ENCODE results near the gene PHACTR1. TPM values are rescaled to one million over a fixed set of nuclear protein-coding genes. Genes with fewer than 3 reads are reported as not detected.

PHACTR1 gene
- total and polyA plus RNA-seq, 2 experiments from 2014 or later, result 0.65 to 3.2 TPM

- Histone ChIP-seq H4K20me1 (ENCODE audit: insufficient read depth) (no peaks in the 10 kb centered on the region), H2AFZ (no peak overlapping the region), H3K9me2 (ENCODE audit: insufficient read depth) (no peaks in the 10 kb centered on the region), H3K4me1 (ENCODE audit: insufficient read depth) (no peaks in the 10 kb centered on the region), H3K27me3 (replicated peaks; ENCODE audit: insufficient read depth) (0 out of 2 replicates have a peak, but pooled peaks cover 4% of the 10 kb centered on the region), H3F3A (ENCODE audit: insufficient read depth) (no peaks in the 10 kb centered on the region), H3K4me3 (no peak overlapping the region), H3K79me2 (ENCODE audit: insufficient read depth) (no peaks in the 10 kb centered on the region), H3K4me2 (ENCODE audit: unreplicated experiment) (no peak overlapping the region), H3K9me3 (ENCODE audit: low read depth) (no peaks in the 10 kb centered on the region), H3K36me3 (ENCODE audit: low read depth) (no peaks in the 10 kb centered on the region), H3K9ac (no peak overlapping the region), H3K27ac (no peak overlapping the region)
- TF ChIP-seq EZH2 (IDR thresholded peaks at IDR 0.05; ENCODE audit: insufficient read depth, poor library complexity, severe bottlenecking) (no peak), EZH2phosphoT487 (IDR thresholded peaks at IDR 0.05; ENCODE audit: insufficient read depth, low read depth) (no peak)
- no peak for DNase-seq
- in situ Hi-C loops (cut with MboI), result no loop called here
- 91 to 97% methylated on average over 4 of the region's 4 CpGs for WGBS, 2 experiments (ENCODE audit: low coverage in 1 of 2, low lambda C conversion rate in 2 of 2, missing lambda C conversion rate in 2 of 2)
These were observed 221.4 kb downstream of the PHACTR1 start for GRCh38 chr6:12937971-12938370.

GRCh38 chr6:12939314-12939713, 222.7 kb downstream of the PHACTR1 start:
- Histone ChIP-seq H3K27me3 (replicated peaks; ENCODE audit: insufficient read depth) (0 out of 2 replicates have a peak, but pooled peaks cover 4% of the 10 kb centered on the region), H3K36me3 (ENCODE audit: low read depth) (no peaks in the 10 kb centered on the region), H3K4me1 (ENCODE audit: insufficient read depth) (no peaks in the 10 kb centered on the region), H3K79me2 (ENCODE audit: insufficient read depth) (no peaks in the 10 kb centered on the region), H3K4me2 (ENCODE audit: unreplicated experiment) (no peak overlapping the region), H3F3A (ENCODE audit: insufficient read depth) (no peaks in the 10 kb centered on the region; the same call in 1 of the 2 replicates), H3K9ac (no peak overlapping the region), H3K27ac (no peak overlapping the region), H3K4me3 (no peak overlapping the region), H4K20me1 (ENCODE audit: insufficient read depth) (no peaks in the 10 kb centered on the region), H3K9me3 (ENCODE audit: low read depth) (no peaks in the 10 kb centered on the region), H3K9me2 (ENCODE audit: insufficient read depth) (no peaks in the 10 kb centered on the region), H2AFZ (no peak overlapping the region)
- peak; percentile 41 for DNase-seq
- TF ChIP-seq EZH2 (IDR thresholded peaks at IDR 0.05; ENCODE audit: insufficient read depth, poor library complexity, severe bottlenecking), result no peak
- no peak for TF ChIP-seq EZH2phosphoT487 (IDR thresholded peaks at IDR 0.05; ENCODE audit: insufficient read depth, low read depth)
- in situ Hi-C loops (cut with MboI), result no loop called here
- 21 to 27% methylated on average over 3 of the region's 3 CpGs for WGBS, 2 experiments (ENCODE audit: low coverage in 1 of 2, low lambda C conversion rate in 2 of 2, missing lambda C conversion rate in 2 of 2)

GRCh38 chr6:12941422-12941821, 224.9 kb downstream of the PHACTR1 start:
- Histone ChIP-seq H2AFZ (no peak overlapping the region), H3K27me3 (replicated peaks; ENCODE audit: insufficient read depth) (0 out of 2 replicates have a peak, but pooled peaks cover 4% of the 10 kb centered on the region), H3F3A (ENCODE audit: insufficient read depth) (no peaks in the 10 kb centered on the region; the same call in 1 of the 2 replicates), H3K9me3 (ENCODE audit: low read depth) (no peaks in the 10 kb centered on the region), H3K4me1 (ENCODE audit: insufficient read depth) (no peaks in the 10 kb centered on the region), H3K9ac (no peak overlapping the region), H4K20me1 (ENCODE audit: insufficient read depth) (no peaks in the 10 kb centered on the region), H3K4me2 (ENCODE audit: unreplicated experiment) (no peak overlapping the region), H3K9me2 (ENCODE audit: insufficient read depth) (no peaks in the 10 kb centered on the region), H3K79me2 (ENCODE audit: insufficient read depth) (no peaks in the 10 kb centered on the region), H3K27ac (no peak overlapping the region), H3K36me3 (ENCODE audit: low read depth) (no peaks in the 10 kb centered on the region), H3K4me3 (no peak overlapping the region)
- no peak for TF ChIP-seq EZH2phosphoT487 (IDR thresholded peaks at IDR 0.05; ENCODE audit: insufficient read depth, low read depth)
- TF ChIP-seq EZH2 (IDR thresholded peaks at IDR 0.05; ENCODE audit: insufficient read depth, poor library complexity, severe bottlenecking), result no peak
- in situ Hi-C loops (cut with MboI), result no loop called here
- WGBS, 2 experiments (ENCODE audit: low coverage in 1 of 2, low lambda C conversion rate in 2 of 2, missing lambda C conversion rate in 2 of 2), result 61 to 63% methylated on average over 8 of the region's 8 CpGs
- peak; percentile 58 for DNase-seq

- Histone ChIP-seq H4K20me1 (ENCODE audit: insufficient read depth) (no peaks in the 10 kb centered on the region), H3K27ac (no peak overlapping the region), H3K9me3 (ENCODE audit: low read depth) (no peaks in the 10 kb centered on the region), H3K36me3 (ENCODE audit: low read depth) (no peaks in the 10 kb centered on the region), H3K27me3 (replicated peaks; ENCODE audit: insufficient read depth) (0 out of 2 replicates have a peak, but pooled peaks cover 4% of the 10 kb centered on the region), H3K9ac (no peak overlapping the region), H3K4me1 (ENCODE audit: insufficient read depth) (no peaks in the 10 kb centered on the region), H3K4me3 (no peak overlapping the region), H2AFZ (no peak overlapping the region), H3F3A (ENCODE audit: insufficient read depth) (no peaks in the 10 kb centered on the region; the same call in 1 of the 2 replicates), H3K79me2 (ENCODE audit: insufficient read depth) (no peaks in the 10 kb centered on the region), H3K9me2 (ENCODE audit: insufficient read depth) (no peaks in the 10 kb centered on the region), H3K4me2 (ENCODE audit: unreplicated experiment) (no peak overlapping the region)
- no peak for DNase-seq
- TF ChIP-seq EZH2 (IDR thresholded peaks at IDR 0.05; ENCODE audit: insufficient read depth, poor library complexity, severe bottlenecking) (no peak), EZH2phosphoT487 (IDR thresholded peaks at IDR 0.05; ENCODE audit: insufficient read depth, low read depth) (no peak)
- in situ Hi-C loops (cut with MboI), result no loop called here
- whole genome bisulfite sequencing, 2 experiments (ENCODE audit: low coverage in 1 of 2, low lambda C conversion rate in 2 of 2, missing lambda C conversion rate in 2 of 2), result 82 to 88% methylated on average over 2 of the region's 2 CpGs
These were observed 227.0 kb downstream of the PHACTR1 start for GRCh38 chr6:12943549-12943948.

Measured in GM23248 (cell line).